NB4 (cell line): Measurements from ENCODE around the gene GAS2L2.

Experiments used
- CTCF ChIP-seq: IDR thresholded peaks from one replicate; pipeline ENCODE4 v1.5.1; 2012; ENCODE audit warnings: low read depth, low read length
- MAX ChIP-seq: IDR thresholded peaks from 2 replicates; pipeline ENCODE4 v1.6.1; 2011; ENCODE audit warnings: low read depth, low read length

- TF ChIP-seq MAX = no peak
- TF ChIP-seq CTCF = no peak
Measured at GRCh38 chr17:35748341-35748841, 4.6 kb downstream of the GAS2L2 start.
